Smooth muscle cell (in vitro differentiated cells): ENCODE measurements around the gene LONRF3. TPM values are rescaled to one million over a fixed set of nuclear protein-coding genes. Genes with fewer than 3 reads are reported as not detected.

Experiments
- DNase-seq: peaks from one replicate; lab custom pipeline; 2025; ENCODE audit not compliant: unreplicated experiment; lab: John Stamatoyannopoulos, UW
- H2AFZ ChIP-seq: fragments of 200-600 bp; sonication (generic); 2 replicates; pipeline ENCODE4 v1.6.0; 2016; ENCODE audit warnings: antibody characterized with exemption, low read depth, mild to moderate bottlenecking
- H3F3A ChIP-seq: fragments of 200-600 bp; sonication (generic); 2 replicates; pipeline ENCODE4 v1.6.0; 2017; ENCODE audit warnings: antibody characterized with exemption, low read depth
- H3K27ac ChIP-seq: fragments of 200-600 bp; sonication (generic); 2 replicates; pipeline ENCODE4 v1.5.1; 2016; ENCODE audit warnings: low read depth, mild to moderate bottlenecking
- H3K27me3 ChIP-seq: fragments of 200-600 bp; sonication (generic); 2 replicates; pipeline ENCODE4 v1.6.1; 2016; ENCODE audit warnings: low read depth, mild to moderate bottlenecking
- H3K36me3 ChIP-seq: fragments of 200-600 bp; sonication (generic); 2 replicates; pipeline ENCODE4 v1.5.1; 2016; ENCODE audit warnings: low read depth
- H3K4me1 ChIP-seq: fragments of 200-600 bp; sonication (generic); 2 replicates; pipeline ENCODE4 v1.5.1; 2016; ENCODE audit warnings: low read depth
- H3K4me2 ChIP-seq: fragments of 200-600 bp; sonication (generic); 2 replicates; pipeline ENCODE4 v1.6.0; 2016; ENCODE audit warnings: mild to moderate bottlenecking
- H3K4me3 ChIP-seq: fragments of 200-600 bp; sonication (generic); 2 replicates; pipeline ENCODE4 v1.5.1; 2016; ENCODE audit warnings: mild to moderate bottlenecking
- H3K79me2 ChIP-seq: fragments of 200-600 bp; sonication (generic); 2 replicates; pipeline ENCODE4 v1.6.0; 2016; ENCODE audit warnings: low read depth, mild to moderate bottlenecking
- H3K9ac ChIP-seq: fragments of 200-600 bp; sonication (generic); 2 replicates; pipeline ENCODE4 v1.6.0; 2016; ENCODE audit warnings: low read depth
- H3K9me3 ChIP-seq: fragments of 200-600 bp; sonication (generic); replicated peaks from 2 replicates; pipeline ENCODE4 v1.5.1; 2016; ENCODE audit warnings: low read depth
- H4K20me1 ChIP-seq: fragments of 200-600 bp; sonication (generic); 2 replicates; pipeline ENCODE4 v1.6.0; 2016; ENCODE audit warnings: low read depth
- CTCF ChIP-seq: fragments of 200-600 bp; sonication (generic); IDR thresholded peaks from 2 replicates; pipeline ENCODE4 v1.5.1; 2017; ENCODE audit warnings: borderline replicate concordance, mild to moderate bottlenecking, antibody characterized with exemption; ENCODE audit not compliant: insufficient read depth, poor library complexity, severe bottlenecking
- WGBS: methylation state at CpG from one replicate; pipeline ENCODE4 v1.1.7; 2016; ENCODE audit warnings: low lambda C conversion rate; 5-methylcytosine and 5-hydroxymethylcytosine counted together
- polyA plus RNA-seq: library from polyadenylated mRNA; unstranded; fragments of >200 nt; fragmentation: Nextera tagmentation; extraction: Ambion mirVana; gene quantifications from 2 replicates; pipeline ENCODE4 v1.2.1, GENCODE V29; 2016
- total RNA-seq: library from RNA; depleted of rRNA; stranded (reverse); fragments of >200 nt; gene quantifications from 2 replicates; pipeline ENCODE4 v1.2.3, GENCODE V29; 2014

Gene LONRF3
- total and polyA plus RNA-seq, 2 experiments from 2014 or later = 0.36 TPM; not detected in 1

- Histone ChIP-seq H3K4me2 (peak overlapping the region; percentile 88), H3K36me3 (no peaks in the 10 kb centered on the region), H3K79me2 (no peaks in the 10 kb centered on the region), H3K4me3 (peak overlapping the region; percentile 48), H4K20me1 (no peaks in the 10 kb centered on the region), H2AFZ (no peak overlapping the region), H3F3A (no peaks in the 10 kb centered on the region), H3K4me1 (no peaks in the 10 kb centered on the region), H3K27me3 (peaks cover 45% of the 10 kb centered on the region), H3K27ac (no peak overlapping the region), H3K9ac (no peak overlapping the region), H3K9me3 (no peaks in the 10 kb centered on the region)
- DNase-seq = peak; percentile 10
- TF ChIP-seq CTCF = no peak
- 42% methylated on average over 64 of the region's 64 CpGs for WGBS
Measured at GRCh38 chrX:118975831-118976598, 1.6 kb downstream of the LONRF3 start.

GRCh38 chrX:118976599-118977340 lies 2.4 kb downstream of the LONRF3 start:
- H2AFZ ChIP-seq = no peak overlapping the region
- H3F3A ChIP-seq = no peaks in the 10 kb centered on the region
- peak overlapping the region; percentile 48 for H3K4me3 ChIP-seq
- no peaks in the 10 kb centered on the region for H3K79me2 ChIP-seq
- H3K36me3 ChIP-seq = no peaks in the 10 kb centered on the region
- TF ChIP-seq CTCF = no peak
- H3K9me3 ChIP-seq = no peaks in the 10 kb centered on the region
- H3K4me1 ChIP-seq = no peaks in the 10 kb centered on the region
- no peak overlapping the region for H3K9ac ChIP-seq
- peak overlapping the region; percentile 88 for H3K4me2 ChIP-seq
- H3K27ac ChIP-seq = no peak overlapping the region
- no peaks in the 10 kb centered on the region for H4K20me1 ChIP-seq
- 40% methylated on average over 17 of the region's 17 CpGs for WGBS
- no peak for DNase-seq
- H3K27me3 ChIP-seq = peaks cover 38% of the 10 kb centered on the region

GRCh38 chrX:118977424-118977823 lies 3.0 kb downstream of the LONRF3 start:
- Histone ChIP-seq H3K4me1 (no peaks in the 10 kb centered on the region), H3K4me2 (no peak overlapping the region), H3K4me3 (no peak overlapping the region), H3K79me2 (no peaks in the 10 kb centered on the region), H3K36me3 (no peaks in the 10 kb centered on the region), H3K27me3 (peaks cover 31% of the 10 kb centered on the region), H2AFZ (no peak overlapping the region), H3K9me3 (no peaks in the 10 kb centered on the region), H4K20me1 (no peaks in the 10 kb centered on the region), H3K9ac (no peak overlapping the region), H3F3A (no peaks in the 10 kb centered on the region), H3K27ac (no peak overlapping the region)
- DNase-seq = no peak
- no peak for TF ChIP-seq CTCF
- 86% methylated on average over 3 of the region's 3 CpGs for WGBS

- Histone ChIP-seq H3K27ac (no peak overlapping the region), H3K9me3 (no peaks in the 10 kb centered on the region), H3F3A (no peaks in the 10 kb centered on the region), H2AFZ (no peak overlapping the region), H3K4me1 (no peaks in the 10 kb centered on the region), H3K36me3 (no peaks in the 10 kb centered on the region), H3K4me3 (no peak overlapping the region), H3K4me2 (no peak overlapping the region), H3K27me3 (peaks cover 21% of the 10 kb centered on the region), H4K20me1 (no peaks in the 10 kb centered on the region), H3K9ac (no peak overlapping the region), H3K79me2 (no peaks in the 10 kb centered on the region)
- no peak for TF ChIP-seq CTCF
- no peak for DNase-seq
Measured at GRCh38 chrX:118978451-118978850, 4.0 kb downstream of the LONRF3 start.
